PC-3 (cell line): ENCODE data around the gene DDOST. TPM values are rescaled to one million over a fixed set of nuclear protein-coding genes. Genes with fewer than 3 reads are reported as not detected.

Experiments
- ATAC-seq: fragments of 200-7000 bp; cut with Tn5 transposase; 2 replicates; pipeline ENCODE4 v1.9.1; 2020; ENCODE audit warnings: mild to moderate bottlenecking, moderate library complexity
- BruUV-seq: library from RNA; stranded (reverse); fragments of 400-500 nt; replicated peaks from 2 replicates; lab custom pipeline; 2021; lab: Mats Ljungman, UMichigan
- CTCF ChIA-PET: fragments of 300-600 bp; sonication (Branson Sonifier 250); formaldehyde crosslinking; loops from one replicate; lab custom pipeline; 2022; ENCODE audit warnings: antibody characterized with exemption; lab: Charles Lee
- POLR2A ChIA-PET: fragments of 300-600 bp; sonication (Branson Sonifier 250); formaldehyde crosslinking; loops from one replicate; lab custom pipeline; 2022; ENCODE audit warnings: antibody characterized with exemption; ENCODE audit not compliant: unreplicated experiment; lab: Charles Lee
- DNase-seq: peaks from one replicate; pipeline ENCODE4 v3.0.0-alpha.2; 2015
- H2AFZ ChIP-seq: fragments of 300-600 bp; sonication (generic); 2 replicates; pipeline ENCODE4 v1.6.0; 2016; ENCODE audit warnings: antibody characterized with exemption, low read length
- H3F3A ChIP-seq: fragments of 300-600 bp; sonication (generic); one replicate; pipeline ENCODE4 v1.6.0; 2017; ENCODE audit warnings: antibody characterized with exemption, low read length, control low read depth, mild to moderate bottlenecking; ENCODE audit not compliant: unreplicated experiment
- H3K27ac ChIP-seq: fragments of 300-600 bp; sonication (generic); 2 replicates; pipeline ENCODE4 v1.5.1; 2016; ENCODE audit warnings: mild to moderate bottlenecking, low read length
- H3K27me3 ChIP-seq: fragments of 300-600 bp; sonication (generic); 2 replicates; pipeline ENCODE4 v1.6.1; 2016; ENCODE audit warnings: low read length, mixed read lengths
- H3K36me3 ChIP-seq: fragments of 300-600 bp; sonication (generic); 2 replicates; pipeline ENCODE4 v1.6.1; 2016; ENCODE audit warnings: low read depth, mixed run types, low read length, mixed read lengths
- H3K4me1 ChIP-seq: fragments of 300-600 bp; sonication (generic); 2 replicates; pipeline ENCODE4 v1.5.1; 2016; ENCODE audit warnings: low read length; ENCODE audit not compliant: insufficient read depth
- H3K4me2 ChIP-seq: fragments of 300-600 bp; sonication (generic); 2 replicates; pipeline ENCODE4 v1.6.0; 2016; ENCODE audit warnings: low read length
- H3K4me3 ChIP-seq: fragments of 300-600 bp; sonication (generic); 2 replicates; pipeline ENCODE4 v1.5.1; 2016; ENCODE audit warnings: mild to moderate bottlenecking, low read length, mixed read lengths
- H3K79me2 ChIP-seq: fragments of 300-600 bp; sonication (generic); 2 replicates; pipeline ENCODE4 v1.6.1; 2017; ENCODE audit warnings: low read length, mixed read lengths
- H3K9ac ChIP-seq: fragments of 300-600 bp; sonication (generic); 2 replicates; pipeline ENCODE4 v1.6.0; 2016; ENCODE audit warnings: mild to moderate bottlenecking, low read length
- H3K9me2 ChIP-seq: fragments of 300-600 bp; sonication (generic); replicated peaks from 2 replicates; pipeline ENCODE4 v1.6.1; 2016; ENCODE audit warnings: mixed run types, low read length, mixed read lengths
- H3K9me3 ChIP-seq: fragments of 300-600 bp; sonication (generic); 2 replicates; pipeline ENCODE4 v1.6.1; 2016; ENCODE audit warnings: low read length, mixed read lengths
- H4K20me1 ChIP-seq: fragments of 300-600 bp; sonication (generic); 2 replicates; pipeline ENCODE4 v1.6.1; 2016; ENCODE audit warnings: low read length, mixed read lengths
- EZH2 ChIP-seq: fragments of 300-600 bp; sonication (generic); IDR thresholded peaks from one replicate; pipeline ENCODE4 v1.6.1; 2017; ENCODE audit warnings: antibody characterized with exemption, mild to moderate bottlenecking, low read length; ENCODE audit not compliant: unreplicated experiment
- EZH2phosphoT487 ChIP-seq: fragments of 300-600 bp; sonication (generic); IDR thresholded peaks from 2 replicates; pipeline ENCODE4 v1.6.1; 2018; ENCODE audit warnings: mild to moderate bottlenecking, antibody characterized with exemption, low read length, borderline replicate concordance
- intact Hi-C: fragments of 100-400 bp; cut with micrococcal nuclease; formaldehyde crosslinking; loops from 2 replicates; pipeline ENCODE4 v1.9.0; 2023
- total RNA-seq: library from RNA; depleted of rRNA; stranded (reverse); fragments of >200 nt; gene quantifications from 2 replicates; pipeline ENCODE4 v1.2.3, GENCODE V29; 2014
- TF ChIP-seq, protein P1 (sequence below): fragments of 300-600 bp; sonication (generic); conservative IDR thresholded peaks from 2 replicates; pipeline ENCODE4 v1.5.1; 2017; ENCODE audit warnings: antibody characterized with exemption, low read depth, mild to moderate bottlenecking, low read length

Gene DDOST
- total RNA-seq, 1 experiment from 2014 or later, result 357 TPM

DNA sequence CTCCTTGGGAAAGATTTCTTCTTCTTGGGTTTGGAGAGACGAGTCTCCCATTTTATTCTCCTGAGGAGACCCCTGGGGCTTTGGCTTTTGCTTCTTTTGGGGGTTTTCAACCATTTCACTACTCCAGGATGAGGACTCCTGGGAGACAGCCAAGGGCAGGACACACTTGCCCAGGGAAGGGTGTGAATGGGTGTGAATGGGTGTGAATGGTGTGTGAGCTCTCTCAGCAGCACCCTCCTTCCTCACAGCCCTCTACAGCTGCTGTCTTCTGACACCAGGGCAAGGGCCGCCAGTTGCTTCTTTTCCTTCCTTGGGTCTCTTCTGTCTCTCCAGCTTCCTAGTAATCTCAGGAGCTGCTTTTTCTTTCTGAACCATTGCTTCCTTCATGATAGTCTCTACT, 32.5 kb upstream of the DDOST start:
- CTCF ChIA-PET, result no interaction called here
- POLR2A ChIA-PET, result no interaction called here
- Histone ChIP-seq H3K9me2 (no peaks in the 10 kb centered on the region), H3K79me2 (no peaks in the 10 kb centered on the region), H3K27me3 (no peaks in the 10 kb centered on the region), H2AFZ (no peak overlapping the region), H4K20me1 (no peaks in the 10 kb centered on the region), H3K36me3 (no peaks in the 10 kb centered on the region), H3K4me3 (no peak overlapping the region), H3K9me3 (no peaks in the 10 kb centered on the region), H3K27ac (no peak overlapping the region), H3K9ac (no peak overlapping the region), H3F3A (no peaks in the 10 kb centered on the region), H3K4me1 (peaks cover 18% of the 10 kb centered on the region), H3K4me2 (no peak overlapping the region)
- no TSS peak for BruUV-seq
- TF ChIP-seq, protein P1, sequence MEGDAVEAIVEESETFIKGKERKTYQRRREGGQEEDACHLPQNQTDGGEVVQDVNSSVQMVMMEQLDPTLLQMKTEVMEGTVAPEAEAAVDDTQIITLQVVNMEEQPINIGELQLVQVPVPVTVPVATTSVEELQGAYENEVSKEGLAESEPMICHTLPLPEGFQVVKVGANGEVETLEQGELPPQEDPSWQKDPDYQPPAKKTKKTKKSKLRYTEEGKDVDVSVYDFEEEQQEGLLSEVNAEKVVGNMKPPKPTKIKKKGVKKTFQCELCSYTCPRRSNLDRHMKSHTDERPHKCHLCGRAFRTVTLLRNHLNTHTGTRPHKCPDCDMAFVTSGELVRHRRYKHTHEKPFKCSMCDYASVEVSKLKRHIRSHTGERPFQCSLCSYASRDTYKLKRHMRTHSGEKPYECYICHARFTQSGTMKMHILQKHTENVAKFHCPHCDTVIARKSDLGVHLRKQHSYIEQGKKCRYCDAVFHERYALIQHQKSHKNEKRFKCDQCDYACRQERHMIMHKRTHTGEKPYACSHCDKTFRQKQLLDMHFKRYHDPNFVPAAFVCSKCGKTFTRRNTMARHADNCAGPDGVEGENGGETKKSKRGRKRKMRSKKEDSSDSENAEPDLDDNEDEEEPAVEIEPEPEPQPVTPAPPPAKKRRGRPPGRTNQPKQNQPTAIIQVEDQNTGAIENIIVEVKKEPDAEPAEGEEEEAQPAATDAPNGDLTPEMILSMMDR, result no peak
- TF ChIP-seq EZH2, result no peak
- no peak for TF ChIP-seq EZH2phosphoT487
- DNase-seq (no peak), ATAC-seq (no peak)
- intact Hi-C loops, result loop anchor here (10.0 kb wide), 1 partner anchor 291 kb away; no protein-coding TSS in a partner anchor

GRCh38 chr1:20691872-20692271, 30.7 kb upstream of the DDOST start:
- no peaks in the 10 kb centered on the region for H3K27me3 ChIP-seq
- no TSS peak for BruUV-seq
- H3K9me3 ChIP-seq, result no peaks in the 10 kb centered on the region
- H3K4me1 ChIP-seq, result peaks cover under 1% of the 10 kb centered on the region; the same call in 1 of the 2 replicates
- POLR2A ChIA-PET, result no interaction called here
- DNase-seq (no peak), ATAC-seq (no peak)
- H3K36me3 ChIP-seq, result no peaks in the 10 kb centered on the region
- no peaks in the 10 kb centered on the region for H3F3A ChIP-seq
- H3K4me3 ChIP-seq, result no peak overlapping the region
- H3K27ac ChIP-seq, result no peak overlapping the region
- H3K4me2 ChIP-seq, result no peak overlapping the region
- TF ChIP-seq EZH2 (no peak), EZH2phosphoT487 (no peak)
- TF ChIP-seq, protein P1, result no peak
- H4K20me1 ChIP-seq, result no peaks in the 10 kb centered on the region
- H3K9ac ChIP-seq, result no peak overlapping the region
- H2AFZ ChIP-seq, result no peak overlapping the region
- intact Hi-C loops, result loop anchor here (10.0 kb wide), 1 partner anchor 293 kb away; no protein-coding TSS in a partner anchor
- CTCF ChIA-PET, result no interaction called here
- H3K79me2 ChIP-seq, result no peaks in the 10 kb centered on the region
- H3K9me2 ChIP-seq, result no peaks in the 10 kb centered on the region

DNA sequence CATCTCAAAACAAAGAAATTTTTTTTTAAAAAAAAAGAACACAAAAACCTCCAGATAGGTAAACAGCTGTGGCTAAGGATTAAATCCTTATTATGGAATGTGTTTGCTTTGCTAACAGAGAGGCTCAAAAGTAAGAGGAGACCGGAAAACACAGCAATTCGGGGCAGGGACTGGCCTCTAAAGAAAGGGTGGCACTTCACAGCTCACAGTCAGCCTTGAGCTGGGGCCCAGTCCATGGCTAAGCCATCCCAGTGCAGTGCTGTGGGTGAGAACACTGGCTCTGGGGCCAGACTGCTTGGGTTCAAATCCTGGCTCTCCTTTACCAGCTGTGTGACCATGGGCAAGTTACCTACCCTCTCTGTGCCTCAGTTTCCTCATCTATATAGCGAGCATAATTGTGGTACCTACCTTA, 28.5 kb upstream of the DDOST start:
- H3K4me2 ChIP-seq, result no peak overlapping the region
- no TSS peak for BruUV-seq
- DNase-seq (no peak), ATAC-seq (no peak)
- no peaks in the 10 kb centered on the region for H3K9me2 ChIP-seq
- H3K27ac ChIP-seq, result no peak overlapping the region
- no peak for TF ChIP-seq EZH2
- no peak for TF ChIP-seq EZH2phosphoT487
- TF ChIP-seq, protein P1, result no peak
- ChIA-PET CTCF (no interaction called here), POLR2A (no interaction called here)
- H3K4me1 ChIP-seq, result no peaks in the 10 kb centered on the region
- no peaks in the 10 kb centered on the region for H3K9me3 ChIP-seq
- no peaks in the 10 kb centered on the region for H4K20me1 ChIP-seq
- H2AFZ ChIP-seq, result no peak overlapping the region
- no peaks in the 10 kb centered on the region for H3K79me2 ChIP-seq
- H3K4me3 ChIP-seq, result no peak overlapping the region
- intact Hi-C loops, result loop anchor here (10.0 kb wide), 1 partner anchor 295 kb away; no protein-coding TSS in a partner anchor
- no peaks in the 10 kb centered on the region for H3F3A ChIP-seq
- no peaks in the 10 kb centered on the region for H3K36me3 ChIP-seq
- no peak overlapping the region for H3K9ac ChIP-seq
- no peaks in the 10 kb centered on the region for H3K27me3 ChIP-seq
